Kidney capillary endothelial cell (primary cell): ENCODE results near the gene AFF4.

ENCODE experiments used
- DNase-seq: peaks from one replicate; pipeline ENCODE4 v3.0.0-alpha.2; 2018; ENCODE audit warnings: low spot score

AFF4 gene

GRCh38 chr5:132853790-132854189 is 109.6 kb downstream of the AFF4 start:
- no peak for DNase-seq

- no peak for DNase-seq
Measured at GRCh38 chr5:132853323-132853722, 110.1 kb downstream of the AFF4 start.

- no peak for DNase-seq
Measured at GRCh38 chr5:132850066-132850465, 113.4 kb downstream of the AFF4 start.

GRCh38 chr5:132849347-132849746 is 114.1 kb downstream of the AFF4 start:
- DNase-seq = no peak

GRCh38 chr5:132848270-132848669 is 115.2 kb downstream of the AFF4 start:
- DNase-seq = no peak

- DNase-seq = no peak
Measured at GRCh38 chr5:132841305-132841704, 122.1 kb downstream of the AFF4 start.

GRCh38 chr5:132840896-132841295 is 122.5 kb downstream of the AFF4 start:
- DNase-seq = no peak

GRCh38 chr5:132840313-132840712 is 123.1 kb downstream of the AFF4 start:
- no peak for DNase-seq

- peak; percentile 64 for DNase-seq
Measured at GRCh38 chr5:132839426-132840301, 123.8 kb downstream of the AFF4 start.

- no peak for DNase-seq
Measured at GRCh38 chr5:132838516-132839282, 124.7 kb downstream of the AFF4 start.

- DNase-seq = no peak
Measured at GRCh38 chr5:132837868-132838267, 125.6 kb downstream of the AFF4 start.

GRCh38 chr5:132836852-132837251 is 126.6 kb downstream of the AFF4 start:
- DNase-seq = no peak

- no peak for DNase-seq
Measured at GRCh38 chr5:132834057-132834456, 129.4 kb downstream of the AFF4 start.

- DNase-seq = no peak
Measured at GRCh38 chr5:132832612-132833011, 130.8 kb downstream of the AFF4 start.

- no peak for DNase-seq
Measured at GRCh38 chr5:132831095-132831860, 132.2 kb downstream of the AFF4 start.

GRCh38 chr5:132830436-132831094 is 132.9 kb downstream of the AFF4 start, which contains the start of gene SHROOM1:
TSS of gene SHROOM1 (minus strand) at chr5:132830647. CDS start at chr5:132826140, 4,507 bp downstream.
- peak; percentile 49 for DNase-seq

- peak; percentile 63 for DNase-seq
Measured at GRCh38 chr5:132829742-132830435, 133.5 kb downstream of the AFF4 start.

- DNase-seq = no peak
Measured at GRCh38 chr5:132828846-132829494, 134.5 kb downstream of the AFF4 start.

GRCh38 chr5:132827943-132828673 is 135.3 kb downstream of the AFF4 start:
- no peak for DNase-seq
